WTC11 (cell line): Measurements from ENCODE around the gene PPP1R36. TPM values are rescaled to one million over a fixed set of nuclear protein-coding genes. Genes with fewer than 3 reads are reported as not detected.

ENCODE experiments used
- ATAC-seq: fragments of 200-7000 bp; cut with Tn5 transposase; 2 replicates; pipeline ENCODE4 v1.10.0; 2021; ENCODE audit warnings: mild to moderate bottlenecking, moderate library complexity
- CTCF ChIA-PET: fragments of 300-600 bp; sonication (Branson Sonifier 250); formaldehyde crosslinking; loops from one replicate; lab custom pipeline; 2021; ENCODE audit warnings: antibody characterized with exemption; lab: Charles Lee
- POLR2A ChIA-PET: fragments of 350-600 bp; sonication (Branson Sonifier 250); formaldehyde crosslinking; loops from one replicate; lab custom pipeline; 2021; ENCODE audit warnings: antibody characterized with exemption; lab: Charles Lee
- DNase-seq: peaks from one replicate; pipeline ENCODE4 v3.0.0; 2021; ENCODE audit warnings: low spot score
- H3K27ac Mint-ChIP-seq: 2 replicates; pipeline ENCODE4 v1.8.0; 2021; ENCODE audit warnings: mixed read lengths
- H3K27me3 Mint-ChIP-seq: 2 replicates; pipeline ENCODE4 v1.8.0; 2021; ENCODE audit warnings: low read depth, mild to moderate bottlenecking, moderate library complexity, mixed read lengths
- H3K36me3 Mint-ChIP-seq: 2 replicates; pipeline ENCODE4 v1.8.0; 2021; ENCODE audit warnings: mixed read lengths
- H3K4me1 Mint-ChIP-seq: 2 replicates; pipeline ENCODE4 v1.8.0; 2022; ENCODE audit warnings: mixed read lengths
- H3K4me3 Mint-ChIP-seq: 2 replicates; pipeline ENCODE4 v1.8.0; 2021; ENCODE audit warnings: mild to moderate bottlenecking, moderate library complexity, mixed read lengths
- H3K9me3 Mint-ChIP-seq: 2 replicates; pipeline ENCODE4 v1.8.0; 2021; ENCODE audit warnings: mixed read lengths
- CDX4 ChIP-seq: fragments of 250-450 bp; sonication (Bioruptor Pico); IDR thresholded peaks from 2 replicates; pipeline ENCODE4 v1.9.0; 2021; ENCODE audit warnings: moderate library complexity, mild to moderate bottlenecking, inconsistent platforms, borderline replicate concordance
- CREB1 ChIP-seq: sonication (generic); formaldehyde crosslinking; IDR thresholded peaks from 2 replicates; pipeline ENCODE4 v1.8.0; 2023; ENCODE audit warnings: mild to moderate bottlenecking, missing genetic modification reagents
- E2F1 ChIP-seq: sonication (generic); formaldehyde crosslinking; IDR thresholded peaks from 2 replicates; pipeline ENCODE4 v1.8.0; 2022; ENCODE audit warnings: mild to moderate bottlenecking, missing genetic modification reagents
- ELF4 ChIP-seq: sonication (generic); formaldehyde crosslinking; IDR thresholded peaks from 2 replicates; pipeline ENCODE4 v1.8.1; 2022; ENCODE audit warnings: low read depth, mild to moderate bottlenecking, moderate library complexity, missing genetic modification reagents
- ETV6 ChIP-seq: sonication (generic); formaldehyde crosslinking; IDR thresholded peaks from 2 replicates; pipeline ENCODE4 v1.8.1; 2022; ENCODE audit warnings: mild to moderate bottlenecking, missing genetic modification reagents
- HMGA2 ChIP-seq: fragments of 250-450 bp; sonication (Bioruptor Pico); IDR thresholded peaks from 2 replicates; pipeline ENCODE4 v1.4.0; 2021; ENCODE audit warnings: mild to moderate bottlenecking, moderate library complexity
- IRF2 ChIP-seq: sonication (generic); formaldehyde crosslinking; IDR thresholded peaks from 2 replicates; pipeline ENCODE4 v1.8.0; 2022; ENCODE audit warnings: low read depth, missing genetic modification reagents, borderline replicate concordance
- KAT7 ChIP-seq: sonication (generic); formaldehyde crosslinking; IDR thresholded peaks from 2 replicates; pipeline ENCODE4 v1.8.1; 2023; ENCODE audit warnings: missing genetic modification reagents, mild to moderate bottlenecking, borderline replicate concordance
- NFE2L1 ChIP-seq: sonication (generic); formaldehyde crosslinking; IDR thresholded peaks from 2 replicates; pipeline ENCODE4 v1.8.1; 2023; ENCODE audit warnings: missing genetic modification reagents
- NR3C1 ChIP-seq: sonication (generic); formaldehyde crosslinking; conservative IDR thresholded peaks from 2 replicates; pipeline ENCODE4 v1.8.1; 2023; ENCODE audit warnings: low read depth, mild to moderate bottlenecking, missing genetic modification reagents
- OVOL2 ChIP-seq: fragments of 250-450 bp; sonication (Bioruptor Pico); IDR thresholded peaks from 2 replicates; pipeline ENCODE4 v1.9.0; 2021; ENCODE audit warnings: mild to moderate bottlenecking, borderline replicate concordance
- ZNF423 ChIP-seq: fragments of 250-450 bp; sonication (Bioruptor Pico); IDR thresholded peaks from 2 replicates; pipeline ENCODE4 v2.1.2; 2022; ENCODE audit warnings: mild to moderate bottlenecking, moderate library complexity
- total RNA-seq: library from RNA; stranded (reverse); gene quantifications from 3 replicates; pipeline ENCODE4 v1.2.3, GENCODE V29; 2021
- TF ChIP-seq, protein P1 (sequence below): sonication (generic); formaldehyde crosslinking; IDR thresholded peaks from 2 replicates; pipeline ENCODE4 v1.8.1; 2023; ENCODE audit warnings: mild to moderate bottlenecking, missing genetic modification reagents
- TF ChIP-seq, protein P2 (sequence below): sonication (generic); formaldehyde crosslinking; IDR thresholded peaks from 2 replicates; pipeline ENCODE4 v1.8.1; 2022; ENCODE audit warnings: low read depth, mild to moderate bottlenecking, moderate library complexity, missing genetic modification reagents, borderline replicate concordance
- TF ChIP-seq, protein P3 (sequence below): sonication (generic); formaldehyde crosslinking; IDR thresholded peaks from 2 replicates; pipeline ENCODE4 v1.8.0; 2022; ENCODE audit warnings: missing genetic modification reagents

PPP1R36 gene
- total RNA-seq, 1 experiment from 2014 or later, result 0.70 TPM

GRCh38 chr14:64522591-64523355 is 27.0 kb upstream of the PPP1R36 start:
- no peak overlapping the region for H3K4me3 Mint-ChIP-seq
- no peak overlapping the region for H3K27ac Mint-ChIP-seq
- 0 out of 2 replicates have a peak, but pooled peaks cover 3% of the 10 kb centered on the region for H3K4me1 Mint-ChIP-seq
- DNase-seq (no peak), ATAC-seq (no peak)
- TF ChIP-seq OVOL2, result no peak
- TF ChIP-seq ZNF423 (CRISPR knock-in tag), result no peak
- TF ChIP-seq, protein P1, sequence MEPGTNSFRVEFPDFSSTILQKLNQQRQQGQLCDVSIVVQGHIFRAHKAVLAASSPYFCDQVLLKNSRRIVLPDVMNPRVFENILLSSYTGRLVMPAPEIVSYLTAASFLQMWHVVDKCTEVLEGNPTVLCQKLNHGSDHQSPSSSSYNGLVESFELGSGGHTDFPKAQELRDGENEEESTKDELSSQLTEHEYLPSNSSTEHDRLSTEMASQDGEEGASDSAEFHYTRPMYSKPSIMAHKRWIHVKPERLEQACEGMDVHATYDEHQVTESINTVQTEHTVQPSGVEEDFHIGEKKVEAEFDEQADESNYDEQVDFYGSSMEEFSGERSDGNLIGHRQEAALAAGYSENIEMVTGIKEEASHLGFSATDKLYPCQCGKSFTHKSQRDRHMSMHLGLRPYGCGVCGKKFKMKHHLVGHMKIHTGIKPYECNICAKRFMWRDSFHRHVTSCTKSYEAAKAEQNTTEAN (CRISPR knock-in tag), result no peak
- no peak for TF ChIP-seq ETV6 (CRISPR knock-in tag)
- TF ChIP-seq NR3C1 (CRISPR knock-in tag), result no peak
- no peak for TF ChIP-seq NFE2L1 (CRISPR knock-in tag)
- no peak for TF ChIP-seq IRF2 (CRISPR knock-in tag)
- no peak for TF ChIP-seq CREB1
- no peak for TF ChIP-seq HMGA2 (CRISPR knock-in tag)
- H3K27me3 Mint-ChIP-seq, result no peaks in the 10 kb centered on the region
- ChIA-PET CTCF (interaction anchor here (1.0 to 1.4 kb wide), 2 partner anchors 12 to 18 kb away, joined by 3 read pairs; partner anchors contain the start of gene ZBTB1), POLR2A (no interaction called here)
- no peaks in the 10 kb centered on the region for H3K9me3 Mint-ChIP-seq
- H3K36me3 Mint-ChIP-seq, result no peaks in the 10 kb centered on the region

GRCh38 chr14:64525354-64525753 is 24.4 kb upstream of the PPP1R36 start:
- H3K27ac Mint-ChIP-seq, result no peak overlapping the region
- no peaks in the 10 kb centered on the region for H3K36me3 Mint-ChIP-seq
- POLR2A ChIA-PET, result no interaction called here
- TF ChIP-seq, protein P2, sequence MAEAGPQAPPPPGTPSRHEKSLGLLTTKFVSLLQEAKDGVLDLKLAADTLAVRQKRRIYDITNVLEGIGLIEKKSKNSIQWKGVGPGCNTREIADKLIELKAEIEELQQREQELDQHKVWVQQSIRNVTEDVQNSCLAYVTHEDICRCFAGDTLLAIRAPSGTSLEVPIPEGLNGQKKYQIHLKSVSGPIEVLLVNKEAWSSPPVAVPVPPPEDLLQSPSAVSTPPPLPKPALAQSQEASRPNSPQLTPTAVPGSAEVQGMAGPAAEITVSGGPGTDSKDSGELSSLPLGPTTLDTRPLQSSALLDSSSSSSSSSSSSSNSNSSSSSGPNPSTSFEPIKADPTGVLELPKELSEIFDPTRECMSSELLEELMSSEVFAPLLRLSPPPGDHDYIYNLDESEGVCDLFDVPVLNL (CRISPR knock-in tag), result no peak
- TF ChIP-seq E2F1 (CRISPR knock-in tag) (no peak), ELF4 (CRISPR knock-in tag) (no peak), CDX4 (CRISPR knock-in tag) (no peak), KAT7 (CRISPR knock-in tag) (no peak)
- TF ChIP-seq, protein P3, sequence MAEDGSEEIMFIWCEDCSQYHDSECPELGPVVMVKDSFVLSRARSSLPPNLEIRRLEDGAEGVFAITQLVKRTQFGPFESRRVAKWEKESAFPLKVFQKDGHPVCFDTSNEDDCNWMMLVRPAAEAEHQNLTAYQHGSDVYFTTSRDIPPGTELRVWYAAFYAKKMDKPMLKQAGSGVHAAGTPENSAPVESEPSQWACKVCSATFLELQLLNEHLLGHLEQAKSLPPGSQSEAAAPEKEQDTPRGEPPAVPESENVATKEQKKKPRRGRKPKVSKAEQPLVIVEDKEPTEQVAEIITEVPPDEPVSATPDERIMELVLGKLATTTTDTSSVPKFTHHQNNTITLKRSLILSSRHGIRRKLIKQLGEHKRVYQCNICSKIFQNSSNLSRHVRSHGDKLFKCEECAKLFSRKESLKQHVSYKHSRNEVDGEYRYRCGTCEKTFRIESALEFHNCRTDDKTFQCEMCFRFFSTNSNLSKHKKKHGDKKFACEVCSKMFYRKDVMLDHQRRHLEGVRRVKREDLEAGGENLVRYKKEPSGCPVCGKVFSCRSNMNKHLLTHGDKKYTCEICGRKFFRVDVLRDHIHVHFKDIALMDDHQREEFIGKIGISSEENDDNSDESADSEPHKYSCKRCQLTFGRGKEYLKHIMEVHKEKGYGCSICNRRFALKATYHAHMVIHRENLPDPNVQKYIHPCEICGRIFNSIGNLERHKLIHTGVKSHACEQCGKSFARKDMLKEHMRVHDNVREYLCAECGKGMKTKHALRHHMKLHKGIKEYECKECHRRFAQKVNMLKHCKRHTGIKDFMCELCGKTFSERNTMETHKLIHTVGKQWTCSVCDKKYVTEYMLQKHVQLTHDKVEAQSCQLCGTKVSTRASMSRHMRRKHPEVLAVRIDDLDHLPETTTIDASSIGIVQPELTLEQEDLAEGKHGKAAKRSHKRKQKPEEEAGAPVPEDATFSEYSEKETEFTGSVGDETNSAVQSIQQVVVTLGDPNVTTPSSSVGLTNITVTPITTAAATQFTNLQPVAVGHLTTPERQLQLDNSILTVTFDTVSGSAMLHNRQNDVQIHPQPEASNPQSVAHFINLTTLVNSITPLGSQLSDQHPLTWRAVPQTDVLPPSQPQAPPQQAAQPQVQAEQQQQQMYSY (CRISPR knock-in tag), result no peak
- DNase-seq, result no peak
- CTCF ChIA-PET, result interaction anchor here (1.0 kb wide), 1 partner anchor 14 kb away, joined by 3 read pairs; no protein-coding TSS in a partner anchor
- ATAC-seq, result no peak
- H3K27me3 Mint-ChIP-seq, result no peaks in the 10 kb centered on the region
- no peaks in the 10 kb centered on the region for H3K4me1 Mint-ChIP-seq
- H3K4me3 Mint-ChIP-seq, result no peak overlapping the region
- no peaks in the 10 kb centered on the region for H3K9me3 Mint-ChIP-seq
